Stimulated activated CD4-positive, alpha-beta T cell treated with anti-CD3 and anti-CD28 coated beads, Interleukin-2, amount 100 ng/mL, for 4 hours (primary cell): ENCODE measurements around the gene MALT1.
"Not testable (repeated sequence)": the region's sequence is repeated elsewhere in the genome, so short reads cannot be mapped to it uniquely, and the experiment has no call there.

Source experiments
- DNase-seq: peaks from one replicate; pipeline ENCODE4 v3.0.0-alpha.2; 2020; ENCODE audit warnings: low read depth

Gene MALT1, protein sequence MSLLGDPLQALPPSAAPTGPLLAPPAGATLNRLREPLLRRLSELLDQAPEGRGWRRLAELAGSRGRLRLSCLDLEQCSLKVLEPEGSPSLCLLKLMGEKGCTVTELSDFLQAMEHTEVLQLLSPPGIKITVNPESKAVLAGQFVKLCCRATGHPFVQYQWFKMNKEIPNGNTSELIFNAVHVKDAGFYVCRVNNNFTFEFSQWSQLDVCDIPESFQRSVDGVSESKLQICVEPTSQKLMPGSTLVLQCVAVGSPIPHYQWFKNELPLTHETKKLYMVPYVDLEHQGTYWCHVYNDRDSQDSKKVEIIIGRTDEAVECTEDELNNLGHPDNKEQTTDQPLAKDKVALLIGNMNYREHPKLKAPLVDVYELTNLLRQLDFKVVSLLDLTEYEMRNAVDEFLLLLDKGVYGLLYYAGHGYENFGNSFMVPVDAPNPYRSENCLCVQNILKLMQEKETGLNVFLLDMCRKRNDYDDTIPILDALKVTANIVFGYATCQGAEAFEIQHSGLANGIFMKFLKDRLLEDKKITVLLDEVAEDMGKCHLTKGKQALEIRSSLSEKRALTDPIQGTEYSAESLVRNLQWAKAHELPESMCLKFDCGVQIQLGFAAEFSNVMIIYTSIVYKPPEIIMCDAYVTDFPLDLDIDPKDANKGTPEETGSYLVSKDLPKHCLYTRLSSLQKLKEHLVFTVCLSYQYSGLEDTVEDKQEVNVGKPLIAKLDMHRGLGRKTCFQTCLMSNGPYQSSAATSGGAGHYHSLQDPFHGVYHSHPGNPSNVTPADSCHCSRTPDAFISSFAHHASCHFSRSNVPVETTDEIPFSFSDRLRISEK

GRCh38 chr18:58671111-58671631, at the start of gene MALT1:
MALT1 (plus strand) TSS chr18:58671465; CDS start chr18:58671644, 179 bp downstream.
- peak; percentile 92 for DNase-seq

- DNase-seq = no peak
Measured at GRCh38 chr18:58624011-58624410, 47.3 kb upstream of the MALT1 start.

GRCh38 chr18:58625839-58626238, 45.4 kb upstream of the MALT1 start:
- no peak for DNase-seq

GRCh38 chr18:58630071-58630470, 41.2 kb upstream of the MALT1 start:
- no peak for DNase-seq

- DNase-seq = no peak
Measured at GRCh38 chr18:58631301-58631700, 40.0 kb upstream of the MALT1 start.

DNA sequence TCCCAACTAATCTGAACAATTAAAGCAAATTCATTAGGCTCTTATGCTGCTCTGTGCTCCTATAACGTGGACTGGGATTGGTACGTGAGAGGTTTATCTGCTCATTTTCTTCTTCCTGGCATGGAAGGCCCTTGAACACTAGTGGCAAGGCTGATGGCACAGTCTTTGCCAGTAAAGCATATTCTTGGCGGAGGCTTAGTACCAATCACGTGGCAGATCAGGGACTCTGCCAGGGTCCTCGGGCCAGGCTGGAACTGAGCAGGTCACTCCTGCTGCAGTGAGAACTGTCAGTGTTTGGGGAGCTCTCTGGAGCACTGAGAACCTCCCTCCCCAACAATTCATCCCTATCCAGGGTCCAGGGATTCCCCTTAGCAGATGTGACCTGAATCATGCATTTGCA, 38.7 kb upstream of the MALT1 start:
- no peak for DNase-seq

GRCh38 chr18:58633874-58634273, 37.4 kb upstream of the MALT1 start:
- DNase-seq = no peak

- DNase-seq = no peak
Measured at GRCh38 chr18:58635891-58636290, 35.4 kb upstream of the MALT1 start.

DNA sequence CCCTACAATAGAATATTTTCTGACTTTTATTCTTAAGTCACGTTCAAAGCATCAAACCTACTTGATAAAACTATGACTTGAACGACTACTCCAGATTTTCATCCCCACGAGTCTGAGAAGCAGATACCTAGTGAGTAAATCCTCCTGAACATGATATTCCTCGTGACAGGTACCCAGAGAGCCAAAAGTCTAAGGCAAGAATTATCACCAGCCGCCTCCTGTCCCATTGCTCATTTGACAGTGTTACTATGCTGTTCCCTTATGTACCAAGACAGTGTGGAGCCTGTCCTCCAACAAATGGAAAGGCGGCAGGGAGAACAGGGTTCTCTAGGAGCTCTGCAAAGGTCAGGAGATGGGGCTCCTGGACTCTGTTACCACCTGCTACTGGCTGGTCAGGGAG, 34.1 kb upstream of the MALT1 start:
- DNase-seq = no peak

GRCh38 chr18:58637946-58638345, 33.3 kb upstream of the MALT1 start:
- DNase-seq = no peak

DNA sequence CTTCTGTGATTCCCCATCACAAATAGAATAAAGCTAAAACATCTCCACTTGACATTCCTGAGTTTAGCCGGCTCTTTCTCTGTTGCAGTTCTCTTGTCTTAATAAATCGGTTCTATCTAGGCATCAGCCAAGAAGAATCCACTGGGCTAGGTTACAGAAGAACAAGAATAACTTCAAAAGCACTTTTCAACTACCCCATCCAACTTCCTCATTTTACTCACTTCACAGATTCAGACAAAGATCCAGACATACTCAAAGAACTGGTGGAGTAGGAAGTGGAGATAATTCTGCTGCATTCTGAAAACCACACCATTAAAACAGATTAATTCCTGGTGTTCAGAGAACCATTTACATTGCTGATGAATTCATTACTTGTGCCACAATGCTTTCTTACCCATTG, 32.8 kb upstream of the MALT1 start:
- no peak for DNase-seq

- DNase-seq = no peak
Measured at GRCh38 chr18:58639237-58639636, 32.0 kb upstream of the MALT1 start.

- no peak for DNase-seq
Measured at GRCh38 chr18:58639751-58640427, 31.4 kb upstream of the MALT1 start.

DNA sequence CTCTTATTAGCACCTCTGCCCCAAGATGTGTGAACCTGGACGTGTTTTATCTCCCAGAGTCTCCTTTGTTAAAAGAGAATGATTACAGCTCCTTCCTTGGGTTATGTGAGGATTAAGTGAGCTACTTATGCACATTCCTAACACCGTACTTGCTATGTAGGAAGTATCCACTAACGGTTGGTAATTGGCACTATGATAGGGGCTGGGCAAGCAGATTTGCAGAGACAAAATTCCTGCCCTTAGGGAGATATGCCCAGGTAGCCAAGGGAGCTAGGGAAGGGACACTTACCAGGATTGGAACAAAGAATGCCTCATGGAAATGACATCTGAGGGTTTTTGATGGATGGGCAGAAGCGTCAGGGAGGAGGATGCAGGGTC, 30.8 kb upstream of the MALT1 start:
- DNase-seq = no peak

GRCh38 chr18:58640891-58641610, 30.2 kb upstream of the MALT1 start:
- no peak for DNase-seq

GRCh38 chr18:58643557-58643956, 27.7 kb upstream of the MALT1 start:
- not testable (repeated sequence) for DNase-seq

DNA sequence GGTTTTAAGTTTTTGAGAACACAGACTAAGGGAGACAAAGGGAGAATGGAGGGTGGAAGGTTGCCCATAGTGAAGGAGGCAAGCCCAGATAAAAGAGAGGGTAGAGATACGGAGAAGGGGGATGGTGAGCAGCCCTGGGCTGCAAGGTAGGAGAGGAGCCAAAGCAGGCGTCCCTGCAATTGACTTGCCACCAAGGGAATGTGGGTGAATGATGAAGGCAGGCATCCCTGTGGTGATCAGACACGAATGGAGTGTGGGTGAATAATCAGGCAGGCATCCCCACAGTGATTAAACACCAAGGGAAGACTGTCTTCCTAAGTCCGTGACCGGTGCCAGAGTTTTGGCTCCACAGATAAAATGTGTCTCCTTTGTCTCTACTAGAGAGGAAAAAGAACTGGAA, 25.9 kb upstream of the MALT1 start:
- DNase-seq = no peak

DNA sequence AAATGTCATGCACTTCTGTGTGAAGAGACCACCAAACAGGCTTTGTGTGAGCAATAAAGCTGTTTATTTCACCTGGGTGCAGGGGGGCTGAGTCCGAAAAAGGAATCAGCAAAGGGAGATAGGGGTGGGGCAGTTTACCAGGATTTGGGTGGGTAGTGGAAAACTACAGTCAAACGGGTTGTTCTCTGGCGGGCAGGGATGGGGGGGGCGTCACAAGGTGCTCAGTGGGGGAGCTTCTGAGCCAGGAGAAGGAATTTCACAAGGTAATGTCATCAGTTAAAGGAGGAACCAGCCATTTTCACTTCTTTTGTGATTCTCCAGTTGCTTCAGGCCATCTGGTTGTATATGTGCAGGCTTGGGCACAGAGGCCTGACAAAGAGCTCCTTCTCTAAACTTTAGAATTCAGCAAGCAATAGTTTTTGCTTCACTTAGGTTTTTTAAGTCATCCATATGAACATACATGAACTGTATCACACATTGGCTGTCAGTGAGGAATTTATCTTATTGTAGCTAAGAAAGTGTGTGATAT, 24.9 kb upstream of the MALT1 start:
- no peak for DNase-seq

DNA sequence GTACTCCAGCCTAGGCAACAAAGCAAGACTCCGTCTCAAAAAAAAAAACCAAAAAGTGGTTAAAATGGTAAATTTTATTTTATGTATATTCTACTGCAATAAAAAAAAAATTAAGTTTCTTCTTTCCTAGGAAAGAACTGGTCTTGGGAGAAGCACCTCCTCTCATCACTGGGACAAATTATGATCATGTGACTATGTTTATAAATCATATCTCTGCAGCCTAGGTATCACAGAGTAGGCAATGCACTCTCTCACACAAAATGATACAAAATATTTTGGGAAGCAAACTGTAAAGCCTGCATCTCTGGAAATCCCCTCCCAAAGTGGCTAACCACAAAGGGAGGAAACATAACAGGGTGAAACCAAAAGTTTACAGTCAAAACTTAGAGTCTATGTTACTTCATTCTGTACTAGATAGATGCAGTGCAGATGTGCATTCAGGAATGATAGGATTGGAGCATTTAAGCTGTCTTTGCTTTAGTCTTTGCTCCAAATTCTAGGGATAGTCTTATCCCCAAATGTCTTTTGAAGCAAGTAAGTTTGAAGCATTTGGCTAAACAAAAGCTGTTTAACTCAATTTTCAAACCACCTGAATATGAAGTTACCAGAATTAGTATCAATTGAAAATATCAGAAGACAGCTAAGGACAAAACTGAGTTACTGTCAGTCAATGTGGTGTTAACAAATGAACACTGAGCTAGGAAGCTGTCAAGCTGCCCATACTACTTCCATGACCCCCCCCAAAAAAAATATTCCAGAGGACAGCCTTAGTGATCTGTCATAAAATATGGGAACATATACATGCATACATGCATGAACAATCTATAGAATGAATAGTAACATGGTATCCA, 21.1 kb upstream of the MALT1 start:
- peak; percentile 17 for DNase-seq

DNA sequence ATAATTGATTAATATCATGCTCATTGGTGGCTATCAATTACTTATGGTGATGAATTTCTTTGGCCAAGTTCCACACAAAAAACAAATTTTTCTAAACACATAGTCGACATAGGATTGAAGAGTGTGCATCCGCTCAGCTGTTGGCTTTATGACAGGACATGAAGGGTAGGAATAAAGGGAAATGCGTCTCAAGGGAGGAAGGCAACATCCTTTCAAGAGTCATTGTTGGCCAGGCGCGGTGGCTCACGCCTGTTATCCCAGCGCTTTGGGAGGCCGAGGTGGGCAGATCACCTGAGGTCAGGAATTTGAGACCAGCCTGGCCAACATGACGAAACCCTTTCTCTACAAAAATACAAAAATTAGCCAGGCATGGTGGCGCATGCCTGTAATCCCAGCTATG, 20.4 kb upstream of the MALT1 start:
- DNase-seq = not testable (repeated sequence)
